NCI-H1092 treated with DMSO at 0.1 percent for 48 hours (cell line): ENCODE results near the gene KDELR3.

Experiments used
- DNase-seq: peaks from one replicate; lab custom pipeline; 2025; lab: John Stamatoyannopoulos, UW

The KDELR3 gene

DNA sequence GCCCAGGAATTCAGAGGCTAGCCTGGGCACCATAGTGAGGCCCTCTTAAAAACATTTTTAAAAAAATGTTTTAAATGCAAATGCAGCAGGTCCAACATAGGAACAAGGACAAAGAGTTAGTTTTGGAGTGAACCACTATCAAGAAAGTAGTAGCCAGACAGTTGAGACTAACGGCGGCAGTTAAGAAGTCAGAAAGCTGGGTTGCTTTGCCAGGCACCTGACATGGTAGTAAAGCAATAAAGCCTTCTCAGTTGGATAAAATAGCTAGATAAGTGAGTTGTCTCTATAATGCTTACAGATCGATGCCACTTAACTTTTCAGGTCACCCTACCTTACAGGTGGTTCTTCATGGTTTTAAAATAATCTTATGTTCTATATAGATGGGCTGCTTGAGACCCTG lies 55.1 kb downstream of the KDELR3 start:
- DNase-seq = no peak

DNA sequence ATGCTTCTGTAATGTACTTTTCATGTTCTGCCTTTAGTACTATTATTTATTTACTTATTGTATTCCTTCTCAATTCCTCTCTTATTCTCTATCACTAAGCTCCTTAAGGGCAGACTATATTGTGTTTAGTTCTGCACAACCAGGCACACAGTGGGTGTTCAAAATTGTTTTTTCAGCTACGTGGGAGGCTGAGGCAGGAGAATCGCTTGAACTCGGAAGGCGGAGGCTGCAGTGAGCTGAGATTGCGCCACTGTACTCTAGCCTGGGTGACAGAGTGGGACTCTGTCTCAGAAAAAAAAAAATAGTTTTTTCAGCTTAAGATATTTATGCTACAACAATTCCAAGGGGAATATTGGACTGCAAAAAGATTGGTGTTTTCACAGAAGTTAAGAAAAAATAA lies 55.6 kb downstream of the KDELR3 start:
- DNase-seq = no peak

DNA sequence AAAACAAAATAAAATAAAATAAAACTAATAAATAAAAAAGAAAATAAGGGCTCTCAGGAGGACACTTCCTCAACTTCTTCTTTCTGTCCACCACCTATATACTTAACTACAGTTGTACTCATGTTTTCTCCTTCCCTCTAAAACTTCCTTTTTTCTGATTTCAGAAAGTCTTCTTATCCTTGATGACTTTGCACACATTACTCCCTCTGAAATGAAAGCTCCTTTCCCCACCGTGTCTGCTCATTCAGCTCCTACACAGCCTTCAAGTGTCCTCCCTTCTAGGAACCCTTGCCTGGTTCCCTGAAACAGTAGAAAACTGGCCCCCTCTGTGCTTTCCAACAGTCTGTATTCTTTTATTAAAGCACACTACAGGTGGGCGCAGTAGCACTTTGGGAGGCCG lies 56.5 kb downstream of the KDELR3 start:
- DNase-seq = no peak

DNA sequence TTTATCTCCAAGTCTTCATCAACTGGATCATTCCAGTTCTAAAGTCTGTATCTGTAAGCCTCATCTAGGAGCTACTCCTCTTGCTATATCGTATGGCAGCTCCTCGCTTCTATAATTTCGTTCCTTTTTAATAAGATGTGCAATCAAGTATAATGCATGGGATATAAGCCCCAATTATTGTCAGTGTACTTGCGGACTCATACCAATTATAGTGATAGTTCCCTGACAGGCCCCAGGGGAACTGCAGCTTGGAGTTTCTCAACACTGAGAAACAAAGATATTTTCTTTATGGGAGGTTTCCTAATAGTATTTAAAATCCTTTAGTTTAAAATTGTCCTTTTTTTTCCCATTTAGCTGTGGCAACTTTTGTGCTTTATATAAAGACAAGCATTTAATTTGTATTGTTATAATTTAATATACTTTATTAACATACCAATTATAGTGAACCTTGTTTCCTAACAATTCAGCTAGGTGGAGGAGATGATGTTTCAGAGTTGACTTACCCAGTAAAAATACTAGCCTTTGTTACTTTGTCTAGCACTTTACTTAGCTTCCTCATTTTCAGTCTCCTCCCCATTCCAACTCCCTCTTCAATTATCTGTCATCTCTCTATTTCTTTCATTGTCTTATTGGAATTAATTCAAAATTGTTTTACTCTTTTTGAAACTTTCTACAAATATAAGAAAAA lies 63.5 kb downstream of the KDELR3 start:
- DNase-seq = no peak
